ENCODE results near the gene TAS2R39.

The TAS2R39 gene

GRCh38 chr7:143214789-143215679 is 31.8 kb downstream of the TAS2R39 start:
- peak; percentile 17 to 35 (median 27) for DNase-seq (ENCODE audit: low read depth in 4 of 4, low spot score in 1 of 4)

GRCh38 chr7:143216151-143216550 is 32.9 kb downstream of the TAS2R39 start:
- DNase-seq (ENCODE audit: low read depth in 4 of 4, low spot score in 1 of 4), result no peak

GRCh38 chr7:143216686-143217085 is 33.5 kb downstream of the TAS2R39 start:
- no peak for DNase-seq (ENCODE audit: low read depth in 4 of 4, low spot score in 1 of 4)

GRCh38 chr7:143217806-143218205 is 34.6 kb downstream of the TAS2R39 start:
- DNase-seq (ENCODE audit: low read depth in 4 of 4, low spot score in 1 of 4), result no peak

- DNase-seq (ENCODE audit: low read depth in 4 of 4, low spot score in 1 of 4), result no peak
Observed at GRCh38 chr7:143221286-143221685, 38.1 kb downstream of the TAS2R39 start.

- no peak for DNase-seq (ENCODE audit: low read depth in 4 of 4, low spot score in 1 of 4)
Observed at GRCh38 chr7:143221737-143222136, 38.5 kb downstream of the TAS2R39 start, which contains the start of gene TAS2R40. TAS2R40 (plus strand) TSS chr7:143222037; CDS start chr7:143222079, 42 bp downstream.

GRCh38 chr7:143222782-143223181 is 39.6 kb downstream of the TAS2R39 start:
- no peak for DNase-seq (ENCODE audit: low read depth in 4 of 4, low spot score in 1 of 4)

- no peak for DNase-seq (ENCODE audit: low read depth in 4 of 4, low spot score in 1 of 4)
Observed at GRCh38 chr7:143223784-143224183, 40.6 kb downstream of the TAS2R39 start.

GRCh38 chr7:143225047-143225446 is 41.8 kb downstream of the TAS2R39 start:
- no peak for DNase-seq (ENCODE audit: low read depth in 4 of 4, low spot score in 1 of 4)

GRCh38 chr7:143227806-143228205 is 44.6 kb downstream of the TAS2R39 start:
- no peak for DNase-seq (ENCODE audit: low read depth in 4 of 4, low spot score in 1 of 4)

GRCh38 chr7:143229054-143229790 is 46.0 kb downstream of the TAS2R39 start:
- DNase-seq (ENCODE audit: low read depth in 4 of 4, low spot score in 1 of 4), result no peak

- no peak for DNase-seq (ENCODE audit: low read depth in 4 of 4, low spot score in 1 of 4)
Observed at GRCh38 chr7:143230602-143231457, 47.6 kb downstream of the TAS2R39 start.

All from stimulated activated CD4-positive, alpha-beta T cell treated with anti-CD3 and anti-CD28 coated beads, Interleukin-1b, Interleukin-23, amount 100 ng/mL, for 24 hours (primary cell).